ENCODE measurements around the gene ATXN10. TPM values are rescaled to one million over a fixed set of nuclear protein-coding genes. Genes with fewer than 3 reads are reported as not detected.

The ATXN10 gene
- total and polyA plus RNA-seq, 3 donors from 2014 or later = 171 to 204 (median 176) TPM

- no peak for DNase-seq
- no peak overlapping the region for H3K4me3 ChIP-seq
- no peaks in the 10 kb centered on the region for H3K36me3 ChIP-seq (ENCODE audit: low read depth, missing control alignments)
- TF ChIP-seq CTCF (IDR thresholded peaks at IDR 0.05) = no peak
- TF ChIP-seq POLR2A (IDR thresholded peaks at IDR 0.05) = no peak
- 67 to 69% methylated on average over 3 of the region's 3 CpGs for WGBS, 2 donors
- no peak overlapping the region for H3K27ac ChIP-seq
- H3K27me3 ChIP-seq = no peaks in the 10 kb centered on the region
- intact Hi-C loops (cut with DNase I; ENCODE audit: low total_unique reads) = no loop called here
- no peaks in the 10 kb centered on the region for H3K4me1 ChIP-seq
- no peaks in the 10 kb centered on the region for H3K9me3 ChIP-seq
Measured at GRCh38 chr22:45769569-45770210, 98.1 kb downstream of the ATXN10 start.

GRCh38 chr22:45770506-45770905 is 98.9 kb downstream of the ATXN10 start:
- no peaks in the 10 kb centered on the region for H3K36me3 ChIP-seq (ENCODE audit: low read depth, missing control alignments)
- no peak for TF ChIP-seq POLR2A (IDR thresholded peaks at IDR 0.05)
- no peak for TF ChIP-seq CTCF (IDR thresholded peaks at IDR 0.05)
- H3K9me3 ChIP-seq = no peaks in the 10 kb centered on the region
- 97 to 98% methylated on average over 3 of the region's 4 CpGs for WGBS, 2 donors
- no peak overlapping the region for H3K27ac ChIP-seq
- no peaks in the 10 kb centered on the region for H3K4me1 ChIP-seq
- intact Hi-C loops (cut with DNase I; ENCODE audit: low total_unique reads) = no loop called here
- H3K27me3 ChIP-seq = no peaks in the 10 kb centered on the region
- no peak for DNase-seq
- no peak overlapping the region for H3K4me3 ChIP-seq

GRCh38 chr22:45771057-45771456 is 99.4 kb downstream of the ATXN10 start:
- Histone ChIP-seq H3K9me3 (no peaks in the 10 kb centered on the region), H3K36me3 (ENCODE audit: low read depth, missing control alignments) (no peaks in the 10 kb centered on the region)

GRCh38 chr22:45771711-45772110 is 100.1 kb downstream of the ATXN10 start:
- Histone ChIP-seq H3K4me3 (no peak overlapping the region), H3K36me3 (ENCODE audit: low read depth, missing control alignments) (no peaks in the 10 kb centered on the region), H3K9me3 (no peaks in the 10 kb centered on the region), H3K27ac (no peak overlapping the region), H3K27me3 (no peaks in the 10 kb centered on the region), H3K4me1 (no peaks in the 10 kb centered on the region)
- DNase-seq = no peak
- TF ChIP-seq POLR2A (IDR thresholded peaks at IDR 0.05) (no peak), CTCF (IDR thresholded peaks at IDR 0.05) (no peak)
- 83 to 97% methylated on average over 2 of the region's 2 CpGs for WGBS, 2 donors
- intact Hi-C loops (cut with DNase I; ENCODE audit: low total_unique reads) = no loop called here

More at GRCh38 chr22:45771057-45771456, 99.4 kb downstream of the ATXN10 start:
- Histone ChIP-seq H3K4me3 (no peak overlapping the region), H3K27me3 (no peaks in the 10 kb centered on the region), H3K4me1 (no peaks in the 10 kb centered on the region), H3K27ac (no peak overlapping the region)
- DNase-seq = no peak
- TF ChIP-seq POLR2A (IDR thresholded peaks at IDR 0.05) = no peak
- no peak for TF ChIP-seq CTCF (IDR thresholded peaks at IDR 0.05)
- 93 to 94% methylated on average over 3 of the region's 3 CpGs for WGBS, 2 donors
- intact Hi-C loops (cut with DNase I; ENCODE audit: low total_unique reads) = no loop called here

GRCh38 chr22:45772743-45773142 is 101.1 kb downstream of the ATXN10 start:
- no peak for TF ChIP-seq CTCF (IDR thresholded peaks at IDR 0.05)
- TF ChIP-seq POLR2A (IDR thresholded peaks at IDR 0.05) = no peak
- intact Hi-C loops (cut with DNase I; ENCODE audit: low total_unique reads) = no loop called here

More at GRCh38 chr22:45772743-45773142, 101.1 kb downstream of the ATXN10 start:
- Histone ChIP-seq H3K27me3 (no peaks in the 10 kb centered on the region), H3K4me1 (no peaks in the 10 kb centered on the region), H3K36me3 (ENCODE audit: low read depth, missing control alignments) (no peaks in the 10 kb centered on the region), H3K9me3 (no peaks in the 10 kb centered on the region), H3K27ac (no peak overlapping the region), H3K4me3 (no peak overlapping the region)
- WGBS, 2 donors = 87 to 91% methylated on average over 2 of the region's 2 CpGs
- DNase-seq = no peak
